KMS-11 (cell line): ENCODE measurements around the gene S1PR2.

Experiments used
- H2AFZ ChIP-seq: fragments of 200-600 bp; sonication (generic); 2 replicates; pipeline ENCODE4 v1.6.1; 2016; ENCODE audit warnings: antibody characterized with exemption, mixed run types, low read depth
- H3K27ac ChIP-seq: fragments of 200-600 bp; sonication (generic); 2 replicates; pipeline ENCODE4 v1.6.1; 2016; ENCODE audit warnings: mild to moderate bottlenecking, mixed run types
- H3K27me3 ChIP-seq: fragments of 200-600 bp; sonication (generic); 2 replicates; pipeline ENCODE4 v1.6.1; 2017; ENCODE audit warnings: mild to moderate bottlenecking, low read depth, mixed run types, moderate library complexity; ENCODE audit not compliant: insufficient read depth
- H3K36me3 ChIP-seq: fragments of 200-600 bp; sonication (generic); 2 replicates; pipeline ENCODE4 v1.6.1; 2017; ENCODE audit warnings: mild to moderate bottlenecking, mixed run types; ENCODE audit not compliant: insufficient read depth
- H3K4me1 ChIP-seq: fragments of 200-600 bp; sonication (generic); 2 replicates; pipeline ENCODE4 v1.6.1; 2016; ENCODE audit warnings: mild to moderate bottlenecking, low read depth, mixed run types; ENCODE audit not compliant: poor library complexity, severe bottlenecking
- H3K4me2 ChIP-seq: fragments of 200-600 bp; sonication (generic); 2 replicates; pipeline ENCODE4 v1.7.0; 2016; ENCODE audit warnings: mild to moderate bottlenecking, mixed run types
- H3K4me3 ChIP-seq: fragments of 200-600 bp; sonication (generic); IDR thresholded peaks from 2 replicates; pipeline ENCODE4 v1.6.1; 2017; ENCODE audit warnings: low read depth, low read length, mixed read lengths; ENCODE audit not compliant: insufficient read depth
- H3K79me2 ChIP-seq: fragments of 200-600 bp; sonication (generic); 2 replicates; pipeline ENCODE4 v1.6.1; 2016; ENCODE audit warnings: low read depth, mixed run types; ENCODE audit not compliant: insufficient read depth
- H3K9ac ChIP-seq: fragments of 200-600 bp; sonication (generic); 2 replicates; pipeline ENCODE4 v1.6.1; 2016; ENCODE audit warnings: mild to moderate bottlenecking, mixed run types
- H4K20me1 ChIP-seq: fragments of 200-600 bp; sonication (generic); 2 replicates; pipeline ENCODE4 v1.6.1; 2016; ENCODE audit warnings: mild to moderate bottlenecking, mixed run types; ENCODE audit not compliant: insufficient read depth
- CTCF ChIP-seq: fragments of 200-600 bp; sonication (generic); conservative IDR thresholded peaks from 2 replicates; pipeline ENCODE4 v1.6.1; 2017; ENCODE audit warnings: low read depth, mild to moderate bottlenecking, antibody characterized with exemption, low read length, moderate library complexity, mixed read lengths

S1PR2 gene

GRCh38 chr19:10260141-10260584, 29.0 kb upstream of the S1PR2 start:
- Histone ChIP-seq H4K20me1 (no peaks in the 10 kb centered on the region), H3K36me3 (no peaks in the 10 kb centered on the region; the same call in 1 of the 2 replicates), H3K4me1 (peaks cover 11% of the 10 kb centered on the region), H3K27ac (no peak overlapping the region), H2AFZ (no peak overlapping the region), H3K9ac (no peak overlapping the region), H3K27me3 (no peaks in the 10 kb centered on the region), H3K79me2 (no peaks in the 10 kb centered on the region), H3K4me3 (no peak overlapping the region), H3K4me2 (no peak overlapping the region)
- no peak for TF ChIP-seq CTCF

- Histone ChIP-seq H2AFZ (no peak overlapping the region), H3K4me3 (no peak overlapping the region), H4K20me1 (no peaks in the 10 kb centered on the region), H3K36me3 (no peaks in the 10 kb centered on the region; the same call in 1 of the 2 replicates), H3K27me3 (no peaks in the 10 kb centered on the region), H3K79me2 (peaks cover 5% of the 10 kb centered on the region; the same call in 1 of the 2 replicates), H3K4me2 (no peak overlapping the region), H3K9ac (no peak overlapping the region), H3K4me1 (peaks cover 11% of the 10 kb centered on the region), H3K27ac (no peak overlapping the region)
- peak; percentile 66 for TF ChIP-seq CTCF
Measured at GRCh38 chr19:10259162-10259905, 28.2 kb upstream of the S1PR2 start.

- Histone ChIP-seq H3K79me2 (peaks cover 15% of the 10 kb centered on the region; the same call in 1 of the 2 replicates), H3K4me2 (no peak overlapping the region), H3K27ac (no peak overlapping the region), H3K9ac (no peak overlapping the region), H3K4me3 (no peak overlapping the region), H2AFZ (no peak overlapping the region), H3K4me1 (peaks cover 16% of the 10 kb centered on the region), H3K36me3 (no peaks in the 10 kb centered on the region; the same call in 1 of the 2 replicates), H4K20me1 (no peaks in the 10 kb centered on the region), H3K27me3 (no peaks in the 10 kb centered on the region)
- no peak for TF ChIP-seq CTCF
Measured at GRCh38 chr19:10258080-10258710, 27.1 kb upstream of the S1PR2 start.

GRCh38 chr19:10256970-10257615, 26.0 kb upstream of the S1PR2 start:
- H2AFZ ChIP-seq = no peak overlapping the region
- H3K27me3 ChIP-seq = no peaks in the 10 kb centered on the region
- peaks cover 26% of the 10 kb centered on the region; the same call in 1 of the 2 replicates for H3K79me2 ChIP-seq
- no peak overlapping the region for H3K4me2 ChIP-seq
- H4K20me1 ChIP-seq = no peaks in the 10 kb centered on the region
- no peaks in the 10 kb centered on the region; the same call in 1 of the 2 replicates for H3K36me3 ChIP-seq
- no peak for TF ChIP-seq CTCF
- peaks cover 21% of the 10 kb centered on the region for H3K4me1 ChIP-seq
- H3K9ac ChIP-seq = no peak overlapping the region
- no peak overlapping the region for H3K4me3 ChIP-seq
- H3K27ac ChIP-seq = no peak overlapping the region
